DOHH2 (cell line): ENCODE results near the gene RAET1L.

Source experiments
- H3F3A ChIP-seq: fragments of 200-600 bp; sonication (generic), shearing (Covaris generic); 2 replicates; pipeline ENCODE4 v1.6.0; 2016; ENCODE audit warnings: antibody characterized with exemption, mild to moderate bottlenecking; ENCODE audit not compliant: control insufficient read depth, insufficient read depth
- H3K27ac ChIP-seq: fragments of 200-600 bp; sonication (generic); 2 replicates; pipeline ENCODE4 v1.5.1; 2014; ENCODE audit warnings: low read depth, mild to moderate bottlenecking, low read length, moderate library complexity
- H3K27me3 ChIP-seq: fragments of 200-600 bp; sonication (generic); 2 replicates; pipeline ENCODE4 v1.6.1; 2014; ENCODE audit warnings: mild to moderate bottlenecking, low read length, mixed read lengths; ENCODE audit not compliant: control insufficient read depth
- H3K36me3 ChIP-seq: fragments of 200-600 bp; sonication (generic); 2 replicates; pipeline ENCODE4 v1.6.1; 2014; ENCODE audit warnings: mild to moderate bottlenecking, low read length, moderate library complexity, mixed read lengths; ENCODE audit not compliant: control insufficient read depth
- H3K4me1 ChIP-seq: fragments of 200-600 bp; sonication (generic); 2 replicates; pipeline ENCODE4 v1.6.1; 2014; ENCODE audit warnings: mild to moderate bottlenecking, low read length, mixed read lengths; ENCODE audit not compliant: control insufficient read depth
- H3K4me2 ChIP-seq: fragments of 200-600 bp; sonication (generic); 2 replicates; pipeline ENCODE4 v1.6.0; 2014; ENCODE audit warnings: mild to moderate bottlenecking, low read length, moderate library complexity
- H3K4me3 ChIP-seq: fragments of 200-600 bp; sonication (generic); 2 replicates; pipeline ENCODE4 v1.5.1; 2014; ENCODE audit warnings: mild to moderate bottlenecking, low read length, mixed read lengths
- H3K79me2 ChIP-seq: fragments of 200-600 bp; sonication (generic); 2 replicates; pipeline ENCODE4 v1.6.1; 2014; ENCODE audit warnings: mild to moderate bottlenecking, low read length, mixed read lengths; ENCODE audit not compliant: control insufficient read depth
- H3K9me2 ChIP-seq: fragments of 200-600 bp; sonication (generic); replicated peaks from 2 replicates; pipeline ENCODE4 v1.6.1; 2014; ENCODE audit warnings: mild to moderate bottlenecking, low read length, mixed read lengths; ENCODE audit not compliant: control insufficient read depth
- H3K9me3 ChIP-seq: fragments of 200-600 bp; sonication (generic); 2 replicates; pipeline ENCODE4 v1.6.1; 2014; ENCODE audit warnings: antibody characterized with exemption, low read length, mixed read lengths; ENCODE audit not compliant: control insufficient read depth, insufficient read depth
- H4K20me1 ChIP-seq: fragments of 200-600 bp; sonication (generic); 2 replicates; pipeline ENCODE4 v1.6.0; 2014; ENCODE audit warnings: low read depth, mild to moderate bottlenecking, antibody characterized with exemption, low read length, moderate library complexity; ENCODE audit not compliant: control insufficient read depth, insufficient read depth
- EZH2phosphoT487 ChIP-seq: fragments of 200-600 bp; sonication (generic); IDR thresholded peaks from 2 replicates; pipeline ENCODE4 v1.6.1; 2017; ENCODE audit warnings: borderline replicate concordance, mild to moderate bottlenecking, antibody characterized with exemption, low read length, moderate library complexity, mixed read lengths
- TF ChIP-seq, protein P1 (sequence below): fragments of 200-600 bp; sonication (generic); IDR thresholded peaks from one replicate; pipeline ENCODE4 v1.5.1; 2014; ENCODE audit warnings: antibody characterized with exemption, mild to moderate bottlenecking, low read depth, low read length; ENCODE audit not compliant: poor library complexity, severe bottlenecking

RAET1L gene

DNA sequence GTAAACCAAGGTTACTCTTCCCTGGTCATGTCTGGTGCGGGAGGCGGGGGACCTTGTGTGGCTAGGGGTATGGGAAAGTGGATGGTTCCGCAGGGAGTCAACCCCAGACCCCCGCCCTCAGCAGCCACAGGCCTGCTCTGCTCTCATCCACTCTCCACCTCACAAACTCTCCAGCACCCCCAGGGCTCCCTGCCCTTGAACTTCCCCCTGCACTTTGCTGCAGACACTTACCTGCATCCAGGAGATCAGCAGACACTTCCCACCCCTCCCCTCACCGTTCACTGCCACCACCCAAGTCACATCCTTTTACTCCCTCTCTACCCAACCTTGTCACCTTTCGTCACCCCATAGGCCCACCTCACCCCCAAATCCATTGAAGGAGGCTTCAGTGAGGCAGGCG, 3.9 kb upstream of the RAET1L start:
- H3F3A ChIP-seq = no peaks in the 10 kb centered on the region
- no peaks in the 10 kb centered on the region for H3K36me3 ChIP-seq
- TF ChIP-seq, protein P1, sequence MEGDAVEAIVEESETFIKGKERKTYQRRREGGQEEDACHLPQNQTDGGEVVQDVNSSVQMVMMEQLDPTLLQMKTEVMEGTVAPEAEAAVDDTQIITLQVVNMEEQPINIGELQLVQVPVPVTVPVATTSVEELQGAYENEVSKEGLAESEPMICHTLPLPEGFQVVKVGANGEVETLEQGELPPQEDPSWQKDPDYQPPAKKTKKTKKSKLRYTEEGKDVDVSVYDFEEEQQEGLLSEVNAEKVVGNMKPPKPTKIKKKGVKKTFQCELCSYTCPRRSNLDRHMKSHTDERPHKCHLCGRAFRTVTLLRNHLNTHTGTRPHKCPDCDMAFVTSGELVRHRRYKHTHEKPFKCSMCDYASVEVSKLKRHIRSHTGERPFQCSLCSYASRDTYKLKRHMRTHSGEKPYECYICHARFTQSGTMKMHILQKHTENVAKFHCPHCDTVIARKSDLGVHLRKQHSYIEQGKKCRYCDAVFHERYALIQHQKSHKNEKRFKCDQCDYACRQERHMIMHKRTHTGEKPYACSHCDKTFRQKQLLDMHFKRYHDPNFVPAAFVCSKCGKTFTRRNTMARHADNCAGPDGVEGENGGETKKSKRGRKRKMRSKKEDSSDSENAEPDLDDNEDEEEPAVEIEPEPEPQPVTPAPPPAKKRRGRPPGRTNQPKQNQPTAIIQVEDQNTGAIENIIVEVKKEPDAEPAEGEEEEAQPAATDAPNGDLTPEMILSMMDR = no peak
- TF ChIP-seq EZH2phosphoT487 = no peak
- no peak overlapping the region for H3K4me2 ChIP-seq
- H3K4me1 ChIP-seq = peaks cover 7% of the 10 kb centered on the region
- H3K79me2 ChIP-seq = no peaks in the 10 kb centered on the region
- H3K27ac ChIP-seq = no peak overlapping the region
- no peaks in the 10 kb centered on the region for H4K20me1 ChIP-seq
- H3K27me3 ChIP-seq = peaks cover 33% of the 10 kb centered on the region
- no peak overlapping the region for H3K4me3 ChIP-seq
- no peaks in the 10 kb centered on the region for H3K9me2 ChIP-seq
- H3K9me3 ChIP-seq = no peaks in the 10 kb centered on the region

DNA sequence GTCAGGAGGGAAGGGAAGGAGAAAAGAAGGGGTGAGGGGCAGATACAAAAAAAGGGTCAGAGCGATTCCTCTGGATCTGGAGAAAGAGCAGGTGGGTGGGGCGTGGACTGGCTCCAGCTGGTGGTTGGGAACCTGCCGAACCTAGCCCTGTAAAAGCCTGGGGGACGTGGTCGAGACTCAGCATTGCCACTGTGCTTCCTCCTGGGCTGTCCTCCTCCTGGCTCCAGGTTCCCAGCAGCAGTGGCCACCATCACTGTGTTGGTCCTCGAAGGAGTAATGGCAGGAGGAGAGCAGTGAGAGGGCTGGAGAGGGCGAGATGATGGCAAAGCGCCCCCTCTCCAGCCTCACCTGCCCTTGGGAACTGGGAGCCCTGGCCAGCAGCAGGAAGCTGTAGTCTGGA, 3.5 kb upstream of the RAET1L start:
- H3K4me2 ChIP-seq = no peak overlapping the region
- no peaks in the 10 kb centered on the region for H3K9me2 ChIP-seq
- H3K36me3 ChIP-seq = no peaks in the 10 kb centered on the region
- no peaks in the 10 kb centered on the region for H4K20me1 ChIP-seq
- TF ChIP-seq, protein P1 = no peak
- no peak for TF ChIP-seq EZH2phosphoT487
- no peaks in the 10 kb centered on the region for H3K9me3 ChIP-seq
- H3K4me3 ChIP-seq = no peak overlapping the region
- H3K27ac ChIP-seq = no peak overlapping the region
- H3K79me2 ChIP-seq = no peaks in the 10 kb centered on the region
- H3K27me3 ChIP-seq = peaks cover 33% of the 10 kb centered on the region
- H3F3A ChIP-seq = no peaks in the 10 kb centered on the region
- H3K4me1 ChIP-seq = peaks cover 7% of the 10 kb centered on the region

DNA sequence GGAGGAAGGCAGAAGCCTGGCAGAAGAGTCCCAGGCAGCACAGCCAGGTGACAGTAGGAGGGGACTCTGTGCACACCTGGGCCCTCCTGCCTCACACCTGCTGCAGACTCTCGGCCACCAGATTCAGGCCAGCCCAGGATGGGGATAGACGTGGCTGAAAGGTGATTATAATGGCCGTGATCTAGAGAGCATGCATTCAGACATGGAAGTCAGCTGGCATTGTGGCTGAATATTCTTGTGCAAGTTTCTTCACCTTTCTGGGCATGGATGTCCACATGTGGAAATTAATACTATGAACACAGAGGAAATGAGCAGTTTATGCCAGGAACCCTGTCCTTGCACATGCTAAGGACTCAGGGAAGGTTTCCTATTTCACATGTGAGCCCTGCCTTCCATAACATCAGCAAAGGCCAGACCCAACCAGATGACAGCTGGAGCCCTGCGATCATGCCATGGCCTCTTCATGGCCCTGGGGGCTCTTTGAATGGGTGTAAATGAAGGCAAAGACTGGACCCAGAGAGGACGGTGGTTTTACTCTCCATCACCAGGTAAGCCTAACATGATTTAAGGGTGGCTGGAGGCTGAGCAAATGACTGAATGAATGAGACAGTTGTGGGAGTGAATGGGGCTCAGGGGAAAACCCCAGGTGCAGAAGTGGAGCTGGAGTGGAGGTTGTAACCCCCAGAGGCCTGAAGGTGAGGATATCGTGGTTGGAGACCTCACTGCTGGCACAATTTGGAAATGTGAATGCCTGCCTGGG, 2.7 kb upstream of the RAET1L start:
- H3K79me2 ChIP-seq = no peaks in the 10 kb centered on the region
- TF ChIP-seq EZH2phosphoT487 = no peak
- TF ChIP-seq, protein P1 = no peak
- no peaks in the 10 kb centered on the region for H4K20me1 ChIP-seq
- H3K9me3 ChIP-seq = no peaks in the 10 kb centered on the region
- no peaks in the 10 kb centered on the region for H3F3A ChIP-seq
- no peaks in the 10 kb centered on the region for H3K36me3 ChIP-seq
- H3K4me1 ChIP-seq = peaks cover 7% of the 10 kb centered on the region
- no peaks in the 10 kb centered on the region for H3K9me2 ChIP-seq
- H3K4me3 ChIP-seq = no peak overlapping the region
- peaks cover 33% of the 10 kb centered on the region for H3K27me3 ChIP-seq
- H3K4me2 ChIP-seq = no peak overlapping the region
- no peak overlapping the region for H3K27ac ChIP-seq
